ENCODE measurements around the gene RASA2. TPM values are rescaled to one million over a fixed set of nuclear protein-coding genes. Genes with fewer than 3 reads are reported as not detected.

The RASA2 gene
- 5.1 to 10.3 TPM (median 6.3 TPM) in 3 replicates for polyA plus RNA-seq
- 14.7 TPM for polyA plus RNA-seq (2011; ENCODE audit: low read depth)
- 3.3 and 6.7 TPM in 2 replicates for polyA plus RNA-seq (2011; cell fraction: cytosol; rRNA removed)
- polyA plus RNA-seq (2011; cell fraction: nucleus; rRNA removed): 11.3 and 16.1 TPM in 2 replicates
- polyA plus RNA-seq (2012; ENCODE audit: low replicate concordance): 5.1 and 7.1 TPM in 2 replicates
- polyA minus RNA-seq: 1.0 to 17.8 TPM (median 9.4 TPM) in 3 replicates
- polyA minus RNA-seq (2011; cell fraction: cytosol; rRNA and poly(A)+ RNA removed): 7.5 TPM
- polyA minus RNA-seq (2011; cell fraction: nucleus; rRNA and poly(A)+ RNA removed): 7.9 and 25.2 TPM in 2 replicates

GRCh38 chr3:141486746-141487520, at the start of gene RASA2:
TSS of gene RASA2 (plus strand) at chr3:141487027. CDS start at chr3:141487084, 57 bp downstream.
- no peaks in the 10 kb centered on the region for H3K9me3 ChIP-seq (ENCODE audit: control insufficient read depth, low read depth, low read length)
- peak within 1 kb of the TSS; percentile 88 for H3K9ac ChIP-seq (ENCODE audit: control insufficient read depth, extremely low read depth, insufficient read depth, low read length)
- H3K9me1 ChIP-seq (ENCODE audit: control insufficient read depth, extremely low read depth, insufficient read depth, low read length): peaks cover 2% of the 10 kb centered on the region
- no peak for TF ChIP-seq EZH2 (IDR thresholded peaks at IDR 0.05; ENCODE audit: low read length)
- no peak for TF ChIP-seq CTCF (optimal IDR thresholded peaks at IDR 0.05 in 1 of 3, IDR thresholded peaks at IDR 0.05 in 1 of 3, conservative IDR thresholded peaks at IDR 0.05 in 1 of 3; ENCODE audit: extremely low read depth in 1 of 3, insufficient read depth in 2 of 3, low read length in 3 of 3)
- DNase-seq (ENCODE audit: low read depth, low spot score) (no peak), FAIRE-seq (no peak)
- H4K20me1 ChIP-seq (ENCODE audit: control insufficient read depth, extremely low read depth, insufficient read depth, low read length): no peaks in the 10 kb centered on the region
- peak within 1 kb of the TSS; percentile 69 to 76 (median 71) for H3K4me3 ChIP-seq (ENCODE audit: control insufficient read depth in 2 of 3, extremely low read depth in 1 of 3, insufficient read depth in 2 of 3, low read depth in 1 of 3, low read length in 3 of 3)
- peak within 1 kb of the TSS; percentile 85 for H3K27ac ChIP-seq (ENCODE audit: control insufficient read depth, insufficient read depth, low read length)
- peak within 1 kb of the TSS; percentile 81 for H2AFZ ChIP-seq (ENCODE audit: control insufficient read depth, low read length)
- H3K4me2 ChIP-seq (ENCODE audit: control insufficient read depth, extremely low read depth, insufficient read depth, low read depth, low read length): peak within 1 kb of the TSS; percentile 92
- H3K4me1 ChIP-seq (ENCODE audit: control insufficient read depth, extremely low read depth, insufficient read depth, low read length): peaks cover 18% of the 10 kb centered on the region
- H3K79me2 ChIP-seq (ENCODE audit: control insufficient read depth, insufficient read depth, low read length): peaks cover 44% of the 10 kb centered on the region
- H3K27me3 ChIP-seq (ENCODE audit: control insufficient read depth, extremely low read depth, insufficient read depth, low read length): no peaks in the 10 kb centered on the region
- peaks cover 0 to 2% of the 10 kb centered on the region in 2 experiments for H3K36me3 ChIP-seq (ENCODE audit: control insufficient read depth in 2 of 2, extremely low read depth in 1 of 2, insufficient read depth in 2 of 2, low read length in 2 of 2)
- dilution Hi-C loops (cut with MboI; ENCODE audit: extremely low pct_ligation_motif_present, low sequenced_read_pairs): no loop called here

GRCh38 chr3:141439589-141439988, 47.2 kb upstream of the RASA2 start:
- H3K79me2 ChIP-seq (ENCODE audit: control insufficient read depth, insufficient read depth, low read length): peaks cover 23% of the 10 kb centered on the region
- no peak overlapping the region for H3K9ac ChIP-seq (ENCODE audit: control insufficient read depth, extremely low read depth, insufficient read depth, low read length)
- H3K4me2 ChIP-seq (ENCODE audit: control insufficient read depth, extremely low read depth, insufficient read depth, low read depth, low read length): no peak overlapping the region
- FAIRE-seq (no peak), DNase-seq (ENCODE audit: low read depth, low spot score) (no peak)
- no peak overlapping the region for H3K27ac ChIP-seq (ENCODE audit: control insufficient read depth, insufficient read depth, low read length)
- dilution Hi-C loops (cut with MboI; ENCODE audit: extremely low pct_ligation_motif_present, low sequenced_read_pairs): no loop called here
- no peaks in the 10 kb centered on the region for H3K27me3 ChIP-seq (ENCODE audit: control insufficient read depth, extremely low read depth, insufficient read depth, low read length)
- no peaks in the 10 kb centered on the region for H3K9me1 ChIP-seq (ENCODE audit: control insufficient read depth, extremely low read depth, insufficient read depth, low read length)
- H3K4me3 ChIP-seq (ENCODE audit: control insufficient read depth in 2 of 3, extremely low read depth in 1 of 3, insufficient read depth in 2 of 3, low read depth in 1 of 3, low read length in 3 of 3): no peak overlapping the region
- H3K36me3 ChIP-seq (ENCODE audit: control insufficient read depth in 2 of 2, extremely low read depth in 1 of 2, insufficient read depth in 2 of 2, low read length in 2 of 2): peaks cover 24% of the 10 kb centered on the region in 2 experiments
- no peaks in the 10 kb centered on the region for H3K9me3 ChIP-seq (ENCODE audit: control insufficient read depth, low read depth, low read length)
- H3K4me1 ChIP-seq (ENCODE audit: control insufficient read depth, extremely low read depth, insufficient read depth, low read length): peaks cover 12% of the 10 kb centered on the region
- H2AFZ ChIP-seq (ENCODE audit: control insufficient read depth, low read length): no peak overlapping the region
- TF ChIP-seq EZH2 (IDR thresholded peaks at IDR 0.05; ENCODE audit: low read length) (no peak), CTCF (optimal IDR thresholded peaks at IDR 0.05 in 1 of 3, IDR thresholded peaks at IDR 0.05 in 1 of 3, conservative IDR thresholded peaks at IDR 0.05 in 1 of 3; ENCODE audit: extremely low read depth in 1 of 3, insufficient read depth in 2 of 3, low read length in 3 of 3) (no peak)
- H4K20me1 ChIP-seq (ENCODE audit: control insufficient read depth, extremely low read depth, insufficient read depth, low read length): no peaks in the 10 kb centered on the region
